A549 treated with Mapracorat at 1 μM for 4 hours (cell line): ENCODE data around the gene PLA2G1B. TPM values are rescaled to one million over a fixed set of nuclear protein-coding genes. Genes with fewer than 3 reads are reported as not detected.

Experiments
- total RNA-seq: library from RNA; stranded (reverse); fragments of 200-300 nt; extraction: Qiagen RNA extraction; gene quantifications from 5 replicates; pipeline ENCODE4 v1.2.3, GENCODE V29; 2022

PLA2G1B gene
- total RNA-seq, result not detected in 5 replicates

GRCh38 chr12:120327593-120327992 lies at the start of gene PLA2G1B:
Gene PLA2G1B, minus strand, starts transcription at chr12:120327779. Its CDS starts 26 bp downstream, at chr12:120327753.

DNA sequence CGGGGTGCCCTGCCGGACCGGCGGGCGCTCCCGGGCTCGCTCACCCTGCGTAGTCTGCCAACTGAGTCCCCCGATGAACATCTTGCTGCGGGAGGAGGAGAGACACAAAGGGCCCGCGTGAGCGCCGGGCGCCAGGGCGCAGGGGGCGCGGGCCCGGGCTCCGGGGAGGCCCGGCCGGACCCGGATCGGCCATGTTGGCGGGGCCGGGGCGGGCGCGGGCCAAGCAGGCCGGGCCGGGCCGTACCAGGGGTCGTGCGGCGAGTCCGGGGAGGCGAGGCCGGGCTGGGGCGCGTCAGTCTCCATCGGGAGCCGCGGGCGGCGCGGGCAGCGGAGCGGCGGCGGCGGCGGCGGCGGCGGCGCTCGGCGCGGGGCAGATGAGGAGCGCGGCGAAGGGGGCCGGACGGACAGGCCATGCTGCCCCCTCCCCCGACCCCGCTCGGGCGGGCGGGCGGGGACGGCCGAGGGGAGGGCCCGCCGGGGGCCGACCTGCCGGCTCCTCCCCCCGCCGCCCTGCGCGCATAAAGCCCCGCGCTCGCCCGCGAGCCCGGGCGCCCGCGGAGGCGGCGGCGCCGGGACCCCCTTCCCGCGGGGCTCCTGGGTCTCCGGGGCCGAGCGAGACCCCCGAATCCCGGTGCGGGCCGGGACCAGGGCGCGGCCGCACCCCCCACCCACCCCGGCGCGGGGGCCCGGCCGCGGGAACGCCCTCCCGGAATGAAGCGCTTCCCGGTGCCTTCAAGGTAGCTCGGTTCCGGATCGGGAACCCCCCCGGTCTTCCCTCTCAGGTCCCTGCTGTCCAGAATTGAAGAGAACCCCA lies 41.4 kb upstream of the PLA2G1B start, which contains the start of gene MSI1:
TSS of gene MSI1 (minus strand) at position 376 of the 814 bp plus-strand sequence. CDS start at position 303, 73 bp downstream.

DNA sequence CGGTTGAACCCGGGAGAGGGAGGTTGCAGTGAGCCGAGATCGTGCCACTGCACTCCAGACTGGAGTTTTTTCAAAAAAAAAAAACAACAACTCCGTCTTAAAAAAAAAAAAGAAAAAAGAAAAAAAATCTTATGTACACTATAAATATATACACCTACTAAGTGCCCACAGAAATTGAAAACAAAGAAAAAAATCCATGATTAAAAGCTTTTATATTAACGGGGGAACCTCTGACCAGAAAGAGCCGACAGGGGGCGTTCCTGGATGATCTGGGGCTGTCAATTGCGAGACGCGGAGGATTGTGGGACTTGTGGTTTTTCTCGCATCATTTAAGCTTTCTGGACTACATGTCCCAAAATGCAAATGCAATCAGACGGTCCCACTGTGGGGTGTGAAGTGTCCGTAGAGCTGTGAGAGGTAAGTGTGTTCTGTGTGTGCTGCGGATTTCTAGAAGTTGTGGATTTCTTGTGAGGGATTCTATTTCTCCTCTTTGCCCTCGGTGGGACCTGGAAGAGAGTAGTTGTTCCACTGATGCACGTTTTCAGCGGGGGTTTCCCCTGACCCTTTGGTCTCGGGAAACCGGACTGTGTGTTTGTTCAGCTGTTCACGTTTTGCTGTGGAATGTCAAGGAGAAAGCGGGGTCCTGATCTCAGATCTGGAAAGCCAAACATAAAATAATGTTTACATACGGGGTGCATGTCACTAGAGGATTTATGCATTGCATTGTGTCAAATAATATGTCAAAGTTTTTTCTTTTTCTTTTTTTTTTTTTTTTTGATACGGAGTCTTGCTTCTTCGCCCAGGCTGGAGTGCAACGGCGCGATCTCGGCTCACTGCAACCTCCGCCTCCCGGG lies 25.4 kb downstream of the PLA2G1B start, which contains the start of gene SIRT4:
TSS of gene SIRT4 (plus strand) at position 360 of the 854 bp plus-strand sequence. CDS start 1,241 bp downstream, outside the sequence.

GRCh38 chr12:120292661-120293531 lies 34.7 kb downstream of the PLA2G1B start, which contains the start of gene RNU4-1:
Gene RNU4-1, minus strand, starts transcription at chr12:120293237.

Other genes starting within 250 kb of the PLA2G1B start
- gene RAB35, start 211.0 kb downstream of the PLA2G1B start, total RNA-seq, result 65.1 to 86.4 TPM (median 82.1 TPM) in 5 replicates
- 46.0 to 55.1 TPM (median 53.9 TPM) in 5 replicates for gene GCN1, start 133.1 kb downstream of the PLA2G1B start, total RNA-seq
- 3,378 to 3,595 TPM (median 3,488 TPM) in 5 replicates for gene RPLP0, start 126.7 kb downstream of the PLA2G1B start, total RNA-seq
- 189 to 221 TPM (median 211 TPM) in 5 replicates for gene PXN, start 62.0 kb downstream of the PLA2G1B start, total RNA-seq
- not detected in 5 replicates for gene RNU4-2, start 35.9 kb downstream of the PLA2G1B start, total RNA-seq
- gene RNU4-1, start 34.5 kb downstream of the PLA2G1B start, total RNA-seq, result not detected in 5 replicates
- 0.59 to 0.92 TPM (median 0.64 TPM) in 5 replicates for gene SIRT4, start 25.5 kb downstream of the PLA2G1B start, total RNA-seq
- gene MSI1, start 41.4 kb upstream of the PLA2G1B start, total RNA-seq, result 0.89 to 1.8 TPM (median 1.4 TPM) in 5 replicates
- 758 to 876 TPM (median 847 TPM) in 5 replicates for gene COX6A1, start 110.3 kb upstream of the PLA2G1B start, total RNA-seq
- 73.8 to 79.7 TPM (median 75.5 TPM) in 5 replicates for gene TRIAP1, start 118.6 kb upstream of the PLA2G1B start, total RNA-seq
- 20.0 to 26.4 TPM (median 22.3 TPM) in 5 replicates for gene GATC, start 118.7 kb upstream of the PLA2G1B start, total RNA-seq
- 185 to 229 TPM (median 212 TPM) in 5 replicates for gene SRSF9, start 142.0 kb upstream of the PLA2G1B start, total RNA-seq
- gene DYNLL1, start 168.3 kb upstream of the PLA2G1B start, total RNA-seq, result 544 to 693 TPM (median 587 TPM) in 5 replicates
- 26.9 to 30.4 TPM (median 28.1 TPM) in 5 replicates for gene COQ5, start 201.4 kb upstream of the PLA2G1B start, total RNA-seq
- 93.9 to 107 TPM (median 98.6 TPM) in 5 replicates for gene RNF10, start 206.6 kb upstream of the PLA2G1B start, total RNA-seq